H1 (cell line): Measurements from ENCODE around the gene ADGRL3.

Experiments used
- CHD2 ChIP-seq: IDR thresholded peaks from 2 replicates; pipeline ENCODE4 v1.6.1; 2012; ENCODE audit warnings: low read length, improper control_type of control experiment
- EZH2 ChIP-seq: fragments of 200-600 bp; sonication (generic); IDR thresholded peaks from 2 replicates; pipeline ENCODE4 v1.7.1; 2012; ENCODE audit warnings: low read depth, mild to moderate bottlenecking, moderate library complexity, low read length, inconsistent platforms; ENCODE audit not compliant: severe bottlenecking
- NANOG ChIP-seq: IDR thresholded peaks from 2 replicates; pipeline ENCODE4 v1.6.1; 2011; ENCODE audit warnings: low read length, low read depth, mild to moderate bottlenecking, inconsistent platforms; ENCODE audit not compliant: insufficient read depth, poor library complexity, severe bottlenecking
- POU5F1 ChIP-seq: IDR thresholded peaks from 2 replicates; pipeline ENCODE4 v1.6.1; 2011; ENCODE audit warnings: low read depth, mild to moderate bottlenecking, low read length, moderate library complexity
- YY1 ChIP-seq: IDR thresholded peaks from 2 replicates; pipeline ENCODE4 v1.6.1; 2011; ENCODE audit warnings: low read depth, mild to moderate bottlenecking, low read length
- ZNF274 ChIP-seq: IDR thresholded peaks from 2 replicates; pipeline ENCODE4 v1.7.0; 2012; ENCODE audit warnings: low read length, borderline replicate concordance; ENCODE audit errors: extremely low read depth
- TF ChIP-seq, protein P1 (sequence below), 3 experiments: IDR thresholded peaks; 1 replicate in 2 of 3; 2 replicates in 1 of 3; pipeline versions ENCODE4 v1.5.1 to v1.6.1; 2011; ENCODE audit warnings: low read length in 3 of 3, mild to moderate bottlenecking in 3 of 3, inconsistent platforms in 2 of 3, low read depth in 1 of 3, moderate library complexity in 1 of 3; ENCODE audit not compliant: insufficient read depth in 1 of 3; ENCODE audit errors: control extremely low read depth in 1 of 3

GRCh38 chr4:61909031-61909430, 708.9 kb downstream of the ADGRL3 start:
- no peak for TF ChIP-seq EZH2
- TF ChIP-seq, protein P1, sequence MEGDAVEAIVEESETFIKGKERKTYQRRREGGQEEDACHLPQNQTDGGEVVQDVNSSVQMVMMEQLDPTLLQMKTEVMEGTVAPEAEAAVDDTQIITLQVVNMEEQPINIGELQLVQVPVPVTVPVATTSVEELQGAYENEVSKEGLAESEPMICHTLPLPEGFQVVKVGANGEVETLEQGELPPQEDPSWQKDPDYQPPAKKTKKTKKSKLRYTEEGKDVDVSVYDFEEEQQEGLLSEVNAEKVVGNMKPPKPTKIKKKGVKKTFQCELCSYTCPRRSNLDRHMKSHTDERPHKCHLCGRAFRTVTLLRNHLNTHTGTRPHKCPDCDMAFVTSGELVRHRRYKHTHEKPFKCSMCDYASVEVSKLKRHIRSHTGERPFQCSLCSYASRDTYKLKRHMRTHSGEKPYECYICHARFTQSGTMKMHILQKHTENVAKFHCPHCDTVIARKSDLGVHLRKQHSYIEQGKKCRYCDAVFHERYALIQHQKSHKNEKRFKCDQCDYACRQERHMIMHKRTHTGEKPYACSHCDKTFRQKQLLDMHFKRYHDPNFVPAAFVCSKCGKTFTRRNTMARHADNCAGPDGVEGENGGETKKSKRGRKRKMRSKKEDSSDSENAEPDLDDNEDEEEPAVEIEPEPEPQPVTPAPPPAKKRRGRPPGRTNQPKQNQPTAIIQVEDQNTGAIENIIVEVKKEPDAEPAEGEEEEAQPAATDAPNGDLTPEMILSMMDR (IDR thresholded peaks at IDR 0.05; ENCODE audit: control extremely low read depth in 1 of 3, insufficient read depth in 1 of 3, low read depth in 1 of 3, low read length in 3 of 3) = no peak
- TF ChIP-seq NANOG = no peak
- TF ChIP-seq YY1 = no peak
- no peak for TF ChIP-seq ZNF274
- no peak for TF ChIP-seq CHD2
- TF ChIP-seq POU5F1 = no peak
